ENCODE results near the gene MFGE8.

The MFGE8 gene

GRCh38 chr15:88872706-88873105, 40.5 kb downstream of the MFGE8 start:
- DNase-seq (ENCODE audit: low read depth in 1 of 2, low spot score in 1 of 2) = no peak
- no peak overlapping the region for H3K27ac ChIP-seq (replicated peaks)
- H3K4me3 ChIP-seq (replicated peaks; ENCODE audit: insufficient read depth, low read length) = no peak overlapping the region
- H3K27me3 ChIP-seq (ENCODE audit: insufficient read depth, poor library complexity, severe bottlenecking) = no peaks in the 10 kb centered on the region
- TF ChIP-seq CTCF (IDR thresholded peaks at IDR 0.05; ENCODE audit: insufficient read depth, low read length) (no peak), POLR2AphosphoS5 (IDR thresholded peaks at IDR 0.05; ENCODE audit: low read depth) (no peak), REST (IDR thresholded peaks at IDR 0.05; ENCODE audit: insufficient replicate concordance, low read depth) (no peak), SPI1 (IDR thresholded peaks at IDR 0.05; ENCODE audit: borderline replicate concordance, low read depth) (no peak), GABPA (IDR thresholded peaks at IDR 0.05; ENCODE audit: low read depth) (no peak)

GRCh38 chr15:88872106-88872505, 41.1 kb downstream of the MFGE8 start:
- DNase-seq (ENCODE audit: low read depth in 1 of 2, low spot score in 1 of 2) = no peak
- H3K27ac ChIP-seq (replicated peaks) = no peak overlapping the region
- TF ChIP-seq POLR2AphosphoS5 (IDR thresholded peaks at IDR 0.05; ENCODE audit: low read depth) = no peak
- no peak for TF ChIP-seq REST (IDR thresholded peaks at IDR 0.05; ENCODE audit: insufficient replicate concordance, low read depth)
- TF ChIP-seq SPI1 (IDR thresholded peaks at IDR 0.05; ENCODE audit: borderline replicate concordance, low read depth) = no peak
- no peak for TF ChIP-seq CTCF (IDR thresholded peaks at IDR 0.05; ENCODE audit: insufficient read depth, low read length)
- TF ChIP-seq GABPA (IDR thresholded peaks at IDR 0.05; ENCODE audit: low read depth) = no peak
- H3K27me3 ChIP-seq (ENCODE audit: insufficient read depth, poor library complexity, severe bottlenecking) = no peaks in the 10 kb centered on the region
- no peak overlapping the region for H3K4me3 ChIP-seq (replicated peaks; ENCODE audit: insufficient read depth, low read length)

- TF ChIP-seq REST (IDR thresholded peaks at IDR 0.05; ENCODE audit: insufficient replicate concordance, low read depth) (no peak), GABPA (IDR thresholded peaks at IDR 0.05; ENCODE audit: low read depth) (no peak)
- H3K4me3 ChIP-seq (replicated peaks; ENCODE audit: insufficient read depth, low read length) = no peak overlapping the region
- no peaks in the 10 kb centered on the region for H3K27me3 ChIP-seq (ENCODE audit: insufficient read depth, poor library complexity, severe bottlenecking)
- no peak overlapping the region for H3K27ac ChIP-seq (replicated peaks)
- no peak for DNase-seq (ENCODE audit: low read depth in 1 of 2, low spot score in 1 of 2)
Observed at GRCh38 chr15:88871313-88871712, 41.9 kb downstream of the MFGE8 start.

Data from HL-60 (cell line).